GM06990 (cell line): ENCODE results near the gene HMCN2.

ENCODE experiments used
- DNase-seq: peaks from one replicate; pipeline ENCODE4 v3.0.0-alpha.2; 2011; ENCODE audit not compliant: insufficient read length; ENCODE audit errors: extremely low read depth
- H3K27me3 ChIP-seq: replicated peaks from 2 replicates; pipeline ENCODE4 v1.6.0; 2011; ENCODE audit warnings: low read length; ENCODE audit not compliant: control insufficient read depth, insufficient read depth
- H3K36me3 ChIP-seq: 2 replicates; pipeline ENCODE4 v1.5.1; 2011; ENCODE audit warnings: low read length; ENCODE audit not compliant: control insufficient read depth, insufficient read depth
- H3K4me3 ChIP-seq: replicated peaks from 2 replicates; pipeline ENCODE4 v1.5.1; 2011; ENCODE audit warnings: low read depth, mild to moderate bottlenecking, control low read depth, low read length
- CTCF ChIP-seq: IDR thresholded peaks from 2 replicates; pipeline ENCODE4 v1.5.1; 2011; ENCODE audit warnings: low read length, control low read depth, mild to moderate bottlenecking, inconsistent platforms; ENCODE audit not compliant: insufficient read depth, poor library complexity, severe bottlenecking

Gene HMCN2

GRCh38 chr9:130390986-130391385 lies 125.4 kb downstream of the HMCN2 start:
- H3K36me3 ChIP-seq = no peaks in the 10 kb centered on the region
- H3K4me3 ChIP-seq = no peak overlapping the region
- DNase-seq = no peak
- H3K27me3 ChIP-seq = no peaks in the 10 kb centered on the region; the same call in 1 of the 2 replicates
- TF ChIP-seq CTCF = no peak

DNA sequence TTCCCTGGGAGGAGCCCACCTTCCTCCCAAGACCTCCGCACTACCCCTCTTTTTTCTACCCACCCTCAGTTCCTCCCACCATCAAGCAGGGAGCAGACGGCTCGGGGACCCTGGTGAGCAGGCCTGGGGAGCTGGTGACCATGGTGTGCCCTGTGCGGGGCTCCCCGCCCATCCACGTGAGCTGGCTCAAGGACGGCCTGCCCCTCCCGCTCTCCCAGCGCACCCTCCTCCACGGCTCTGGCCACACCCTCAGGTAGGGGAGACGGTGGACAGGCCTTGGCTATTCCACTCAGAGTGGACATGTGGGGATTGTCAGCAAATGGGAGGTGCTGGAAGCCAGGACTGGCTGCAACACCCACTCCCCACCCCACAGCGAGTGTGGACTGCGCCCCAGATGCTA lies 126.3 kb downstream of the HMCN2 start:
- DNase-seq = no peak
- no peaks in the 10 kb centered on the region; the same call in 1 of the 2 replicates for H3K27me3 ChIP-seq
- H3K4me3 ChIP-seq = no peak overlapping the region
- TF ChIP-seq CTCF = no peak
- no peaks in the 10 kb centered on the region for H3K36me3 ChIP-seq

GRCh38 chr9:130393681-130394071 lies 128.1 kb downstream of the HMCN2 start:
- Histone ChIP-seq H3K36me3 (no peaks in the 10 kb centered on the region), H3K4me3 (no peak overlapping the region), H3K27me3 (no peaks in the 10 kb centered on the region; the same call in 1 of the 2 replicates)
- no peak for DNase-seq
- no peak for TF ChIP-seq CTCF

DNA sequence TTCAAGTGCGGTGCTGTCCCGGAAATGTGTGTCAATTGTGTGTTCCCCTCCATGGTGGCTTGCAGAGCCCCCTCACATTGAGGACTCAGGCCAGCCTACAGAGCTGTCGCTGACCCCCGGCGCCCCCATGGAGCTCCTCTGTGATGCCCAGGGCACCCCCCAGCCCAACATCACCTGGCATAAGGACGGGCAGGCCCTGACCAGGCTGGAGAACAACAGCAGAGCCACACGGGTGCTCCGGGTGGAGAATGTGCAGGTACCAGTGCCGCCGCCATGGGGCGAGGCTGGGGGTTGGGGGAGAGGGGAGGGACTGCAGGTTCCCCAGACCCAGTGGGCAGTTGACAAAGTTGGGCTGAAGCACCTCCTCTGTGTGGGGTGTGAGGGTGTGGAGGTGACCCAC lies 128.8 kb downstream of the HMCN2 start:
- no peak for DNase-seq
- TF ChIP-seq CTCF = no peak
- Histone ChIP-seq H3K27me3 (no peaks in the 10 kb centered on the region; the same call in 1 of the 2 replicates), H3K4me3 (no peak overlapping the region), H3K36me3 (no peaks in the 10 kb centered on the region)

DNA sequence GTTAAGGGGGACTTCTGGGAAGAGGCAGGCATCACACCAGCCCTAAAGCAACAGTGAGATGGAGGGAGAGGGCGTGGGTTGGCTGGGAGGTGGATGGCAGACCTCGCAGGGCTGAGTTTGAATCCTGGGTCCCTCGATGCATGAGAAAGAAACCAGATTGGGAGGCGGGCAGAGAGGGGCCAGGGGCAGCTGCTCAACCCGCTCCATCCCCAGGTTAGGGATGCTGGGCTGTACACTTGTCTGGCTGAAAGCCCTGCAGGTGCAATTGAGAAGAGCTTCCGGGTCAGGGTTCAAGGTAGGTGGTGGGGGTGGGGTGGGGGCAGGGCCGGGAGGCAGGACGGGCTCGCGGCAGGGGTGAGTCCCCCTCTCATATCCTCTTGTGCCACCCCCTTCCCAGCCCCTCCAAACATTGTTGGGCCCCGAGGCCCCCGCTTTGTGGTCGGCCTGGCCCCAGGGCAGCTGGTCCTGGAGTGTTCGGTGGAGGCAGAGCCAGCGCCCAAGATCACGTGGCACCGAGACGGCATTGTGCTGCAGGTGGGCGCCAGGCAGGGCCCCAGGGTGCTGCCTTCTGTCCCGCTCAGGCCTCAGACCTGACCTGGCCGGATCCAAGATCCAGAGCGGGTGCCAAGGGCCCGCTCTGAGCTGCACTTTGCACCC lies 129.4 kb downstream of the HMCN2 start:
- Histone ChIP-seq H3K36me3 (no peaks in the 10 kb centered on the region), H3K4me3 (no peak overlapping the region), H3K27me3 (no peaks in the 10 kb centered on the region; the same call in 1 of the 2 replicates)
- DNase-seq = no peak
- no peak for TF ChIP-seq CTCF
